Astrocyte of the spinal cord (primary cell): Measurements from ENCODE around the gene ADAMTS2.

ENCODE experiments used
- DNase-seq: peaks from one replicate; pipeline ENCODE4 v3.0.0; 2011; ENCODE audit warnings: low read depth, low spot score
- H3K4me3 ChIP-seq: 2 replicates; pipeline ENCODE4 v1.5.1; 2011; ENCODE audit warnings: low read depth, mild to moderate bottlenecking, low read length, moderate library complexity
- in situ Hi-C: cut with HindIII; loops from 2 replicates; pipeline ENCODE4 v1.10.0; 2017; ENCODE audit warnings: low sequenced_read_pairs
- TF ChIP-seq, protein P1 (sequence below): IDR thresholded peaks from 2 replicates; pipeline ENCODE4 v1.5.1; 2012; ENCODE audit warnings: low read depth, mild to moderate bottlenecking, low read length, inconsistent platforms

Gene ADAMTS2

GRCh38 chr5:179339081-179339480 is 6.2 kb downstream of the ADAMTS2 start:
- no peak for DNase-seq
- in situ Hi-C loops: no loop called here
- TF ChIP-seq, protein P1, sequence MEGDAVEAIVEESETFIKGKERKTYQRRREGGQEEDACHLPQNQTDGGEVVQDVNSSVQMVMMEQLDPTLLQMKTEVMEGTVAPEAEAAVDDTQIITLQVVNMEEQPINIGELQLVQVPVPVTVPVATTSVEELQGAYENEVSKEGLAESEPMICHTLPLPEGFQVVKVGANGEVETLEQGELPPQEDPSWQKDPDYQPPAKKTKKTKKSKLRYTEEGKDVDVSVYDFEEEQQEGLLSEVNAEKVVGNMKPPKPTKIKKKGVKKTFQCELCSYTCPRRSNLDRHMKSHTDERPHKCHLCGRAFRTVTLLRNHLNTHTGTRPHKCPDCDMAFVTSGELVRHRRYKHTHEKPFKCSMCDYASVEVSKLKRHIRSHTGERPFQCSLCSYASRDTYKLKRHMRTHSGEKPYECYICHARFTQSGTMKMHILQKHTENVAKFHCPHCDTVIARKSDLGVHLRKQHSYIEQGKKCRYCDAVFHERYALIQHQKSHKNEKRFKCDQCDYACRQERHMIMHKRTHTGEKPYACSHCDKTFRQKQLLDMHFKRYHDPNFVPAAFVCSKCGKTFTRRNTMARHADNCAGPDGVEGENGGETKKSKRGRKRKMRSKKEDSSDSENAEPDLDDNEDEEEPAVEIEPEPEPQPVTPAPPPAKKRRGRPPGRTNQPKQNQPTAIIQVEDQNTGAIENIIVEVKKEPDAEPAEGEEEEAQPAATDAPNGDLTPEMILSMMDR: no peak
- H3K4me3 ChIP-seq: no peak overlapping the region

DNA sequence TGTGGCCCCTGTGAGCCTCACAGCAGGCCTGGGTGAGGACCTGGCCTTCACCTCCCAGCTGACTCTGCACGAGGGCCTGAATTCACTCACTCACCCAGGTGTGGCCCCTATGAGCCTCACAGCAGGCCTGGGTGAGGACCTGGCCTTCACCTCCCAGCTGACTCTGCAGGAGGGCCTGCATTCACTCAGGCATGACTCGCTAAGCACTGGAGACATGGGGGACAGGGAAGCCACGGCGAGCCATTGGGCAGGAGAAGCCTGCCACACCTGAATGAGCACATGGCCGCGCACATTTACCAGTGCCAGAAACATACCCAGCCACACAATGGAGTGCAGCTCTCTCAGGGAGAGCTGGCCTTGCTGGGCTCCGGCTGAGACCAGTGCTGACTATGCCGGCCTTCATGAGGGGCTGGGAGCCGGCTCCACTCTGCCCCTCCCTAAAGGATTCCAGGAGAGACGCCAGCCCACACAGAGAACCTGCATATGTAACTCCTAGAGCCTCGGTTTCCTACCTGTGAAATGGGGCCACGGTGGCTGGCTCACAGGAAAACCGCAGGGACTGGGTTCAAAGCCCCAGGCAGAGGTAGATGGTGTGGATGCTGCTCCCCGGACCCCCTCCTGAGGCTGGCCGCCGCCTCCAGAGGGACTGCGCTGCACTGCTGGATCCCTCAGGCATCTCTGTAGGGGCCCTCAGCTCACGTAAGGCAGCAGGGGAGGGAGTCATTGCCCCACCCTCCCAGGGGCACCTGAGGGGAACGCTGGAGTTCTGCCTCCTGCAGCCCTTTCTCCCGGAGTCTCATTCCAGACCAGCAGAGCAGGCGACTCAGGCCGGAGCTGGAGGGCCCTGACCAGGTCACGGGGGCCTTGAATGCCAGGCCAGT is 7.2 kb downstream of the ADAMTS2 start:
- H3K4me3 ChIP-seq: no peak overlapping the region
- DNase-seq: no peak
- in situ Hi-C loops: no loop called here
- TF ChIP-seq, protein P1: no peak

DNA sequence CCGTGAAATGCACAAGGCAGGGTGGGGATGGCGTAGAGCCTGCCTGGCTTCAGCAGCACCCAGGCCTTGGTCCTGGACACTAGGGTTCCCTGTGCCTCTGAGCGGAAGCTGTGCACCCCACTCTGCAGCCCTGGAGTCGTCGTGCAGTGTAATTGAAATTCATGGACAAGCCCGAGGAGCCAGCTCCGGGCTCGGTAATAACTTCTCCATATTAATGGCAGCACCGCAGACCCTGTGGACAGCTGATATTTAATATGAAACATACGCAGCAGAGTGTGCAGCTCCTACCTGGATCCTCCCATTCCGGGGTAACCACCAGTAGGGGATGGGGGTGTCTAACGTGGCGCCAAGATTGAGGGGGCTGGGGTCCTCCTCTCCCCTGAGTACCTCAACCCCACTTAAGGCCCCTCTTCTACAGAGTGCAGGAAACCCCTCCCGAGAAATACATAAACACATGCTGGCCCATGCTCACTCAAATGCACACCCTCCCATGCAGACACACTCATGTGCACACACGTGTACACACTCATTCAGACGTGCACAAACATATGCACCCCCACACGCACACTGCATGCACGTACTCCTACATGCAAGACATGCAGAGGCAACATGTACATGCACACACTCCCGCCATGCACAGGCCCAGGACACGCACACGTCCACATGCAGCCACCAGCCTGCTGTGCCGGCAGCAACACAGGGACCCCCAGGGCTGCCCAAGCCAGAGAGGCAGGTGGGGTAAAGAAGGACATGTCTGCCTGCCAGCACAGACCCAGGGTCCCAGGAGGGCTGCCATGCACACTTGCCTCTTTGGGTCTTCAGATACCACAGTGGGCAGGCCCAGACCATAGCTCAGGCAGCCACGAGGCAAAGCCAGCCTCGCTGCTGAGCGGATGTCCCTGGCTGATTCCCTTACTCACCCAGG is 8.1 kb downstream of the ADAMTS2 start:
- DNase-seq: no peak
- TF ChIP-seq, protein P1: no peak
- H3K4me3 ChIP-seq: no peak overlapping the region
- in situ Hi-C loops: no loop called here

GRCh38 chr5:179336126-179336870 is 9.0 kb downstream of the ADAMTS2 start:
- TF ChIP-seq, protein P1: no peak
- no peak overlapping the region for H3K4me3 ChIP-seq
- DNase-seq: no peak
- in situ Hi-C loops: no loop called here

DNA sequence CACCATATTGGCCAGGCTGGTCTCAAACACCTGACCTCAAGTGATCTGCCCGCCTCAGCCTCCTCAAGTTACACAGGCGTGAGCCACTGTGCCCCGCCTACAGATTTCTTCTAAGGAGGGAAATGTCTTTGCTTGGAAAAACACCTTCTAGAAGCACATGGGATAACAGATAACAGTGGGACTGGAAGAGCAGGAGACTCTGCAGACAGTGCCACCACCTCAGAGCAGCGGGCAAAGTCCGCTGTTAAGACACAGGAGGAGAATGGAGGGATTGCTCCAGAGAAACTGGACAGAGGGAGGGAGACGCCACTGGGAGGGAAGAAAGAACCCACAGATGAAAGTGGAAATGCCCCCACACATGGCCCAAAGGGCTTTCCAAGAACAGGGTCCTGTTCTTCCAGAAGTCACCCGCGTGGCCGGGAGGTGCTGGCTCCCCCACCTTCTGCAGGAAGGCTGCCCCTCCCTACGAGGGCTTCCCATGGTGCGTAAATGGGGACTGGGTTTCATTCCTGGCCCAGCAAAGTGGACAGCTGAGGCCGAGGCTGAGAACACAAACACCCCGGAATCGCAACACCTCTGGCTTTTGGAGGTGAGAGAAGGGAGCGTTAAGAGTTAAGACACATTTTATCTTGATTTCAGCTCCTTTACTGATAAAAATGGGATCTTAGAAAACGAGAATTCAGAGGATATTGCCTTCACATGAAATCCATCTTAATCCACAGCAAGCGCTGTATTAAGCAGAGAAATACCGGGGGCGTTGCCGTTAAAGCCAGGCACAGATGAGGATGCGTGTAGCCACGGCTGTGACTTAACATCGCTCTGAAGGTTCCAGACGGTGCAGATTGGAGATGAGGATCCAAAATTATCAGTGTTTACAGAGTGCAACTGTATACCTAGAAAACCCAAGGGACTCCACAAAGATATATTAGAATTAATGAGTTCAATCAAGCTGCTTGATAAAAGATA is 11.2 kb downstream of the ADAMTS2 start:
- TF ChIP-seq, protein P1: no peak
- in situ Hi-C loops: no loop called here
- no peak for DNase-seq
- no peak overlapping the region for H3K4me3 ChIP-seq
